ENCODE data around the gene SMCHD1. TPM values are rescaled to one million over a fixed set of nuclear protein-coding genes. Genes with fewer than 3 reads are reported as not detected.
A peak's percentile ranks its signal among the peaks of the same experiment; 100 is the strongest.

The SMCHD1 gene
- total RNA-seq, 3 donors from 2014 or later: 73.9 to 131 (median 102) TPM

- H3K4me1 ChIP-seq: no peaks in the 10 kb centered on the region
- DNase-seq (ENCODE audit: low spot score in 2 of 2): no peak
- no peaks in the 10 kb centered on the region for H3K9me3 ChIP-seq
- peak overlapping the region in 2 of 3 donors; percentile 7 to 9 for H3K4me3 ChIP-seq
- no peak for TF ChIP-seq POLR2AphosphoS5 (IDR thresholded peaks at IDR 0.05)
- no peak for TF ChIP-seq POLR2A (IDR thresholded peaks at IDR 0.05)
- TF ChIP-seq CTCF (IDR thresholded peaks at IDR 0.05): no peak
- intact Hi-C loops (cut with DNase I; ENCODE audit: low total_unique reads): no loop called here
- no peaks in the 10 kb centered on the region for H3K36me3 ChIP-seq
- H3K27ac ChIP-seq: peak overlapping the region; percentile 32 to 33
- no peaks in the 10 kb centered on the region for H3K27me3 ChIP-seq
Observed at GRCh38 chr18:2636126-2636631, 19.3 kb upstream of the SMCHD1 start.

GRCh38 chr18:2641638-2642037 lies 13.9 kb upstream of the SMCHD1 start:
- no peak for DNase-seq (ENCODE audit: low spot score in 2 of 2)
- H3K27me3 ChIP-seq: no peaks in the 10 kb centered on the region
- no peak overlapping the region for H3K27ac ChIP-seq
- intact Hi-C loops (cut with DNase I; ENCODE audit: low total_unique reads): no loop called here
- H3K36me3 ChIP-seq: no peaks in the 10 kb centered on the region
- H3K4me3 ChIP-seq: peak overlapping the region in 2 of 3 donors; percentile 18 to 19
- H3K4me1 ChIP-seq: no peaks in the 10 kb centered on the region
- TF ChIP-seq POLR2A (IDR thresholded peaks at IDR 0.05) (no peak), CTCF (IDR thresholded peaks at IDR 0.05) (no peak), POLR2AphosphoS5 (IDR thresholded peaks at IDR 0.05) (no peak)
- H3K9me3 ChIP-seq: no peaks in the 10 kb centered on the region

GRCh38 chr18:2642771-2643170 lies 12.8 kb upstream of the SMCHD1 start:
- no peak overlapping the region for H3K4me3 ChIP-seq
- H3K36me3 ChIP-seq: no peaks in the 10 kb centered on the region
- H3K27ac ChIP-seq: no peak overlapping the region
- H3K27me3 ChIP-seq: no peaks in the 10 kb centered on the region
- intact Hi-C loops (cut with DNase I; ENCODE audit: low total_unique reads): no loop called here
- TF ChIP-seq CTCF (IDR thresholded peaks at IDR 0.05) (no peak), POLR2A (IDR thresholded peaks at IDR 0.05) (no peak), POLR2AphosphoS5 (IDR thresholded peaks at IDR 0.05) (no peak)
- no peaks in the 10 kb centered on the region for H3K9me3 ChIP-seq
- DNase-seq (ENCODE audit: low spot score in 2 of 2): no peak
- no peaks in the 10 kb centered on the region for H3K4me1 ChIP-seq

- Histone ChIP-seq H3K27ac (no peak overlapping the region), H3K4me1 (no peaks in the 10 kb centered on the region), H3K36me3 (no peaks in the 10 kb centered on the region), H3K9me3 (no peaks in the 10 kb centered on the region), H3K27me3 (no peaks in the 10 kb centered on the region), H3K4me3 (no peak overlapping the region)
- TF ChIP-seq POLR2AphosphoS5 (IDR thresholded peaks at IDR 0.05) (no peak), CTCF (IDR thresholded peaks at IDR 0.05) (no peak), POLR2A (IDR thresholded peaks at IDR 0.05) (no peak)
- DNase-seq (ENCODE audit: low spot score in 2 of 2): no peak
- intact Hi-C loops (cut with DNase I; ENCODE audit: low total_unique reads): no loop called here
Observed at GRCh38 chr18:2644535-2644934, 11.0 kb upstream of the SMCHD1 start.

- no peaks in the 10 kb centered on the region for H3K27me3 ChIP-seq
- intact Hi-C loops (cut with DNase I; ENCODE audit: low total_unique reads): no loop called here
- H3K4me1 ChIP-seq: no peaks in the 10 kb centered on the region
- H3K9me3 ChIP-seq: no peaks in the 10 kb centered on the region
- no peak overlapping the region for H3K27ac ChIP-seq
- no peak for DNase-seq (ENCODE audit: low spot score in 2 of 2)
- H3K4me3 ChIP-seq: no peak overlapping the region
- no peak for TF ChIP-seq CTCF (IDR thresholded peaks at IDR 0.05)
- TF ChIP-seq POLR2A (IDR thresholded peaks at IDR 0.05): no peak
- TF ChIP-seq POLR2AphosphoS5 (IDR thresholded peaks at IDR 0.05): no peak
- no peaks in the 10 kb centered on the region for H3K36me3 ChIP-seq
Observed at GRCh38 chr18:2651981-2652380, 3.5 kb upstream of the SMCHD1 start.

Measured in breast epithelium (tissue), 4 donors.